Measurements from ENCODE around the gene TMEM169.
A peak's percentile ranks its signal among the peaks of the same experiment; 100 is the strongest.

TMEM169 gene
- total RNA-seq, result 0.04 to 1.0 (median 0.41) reads per million in 17 experiments

DNA sequence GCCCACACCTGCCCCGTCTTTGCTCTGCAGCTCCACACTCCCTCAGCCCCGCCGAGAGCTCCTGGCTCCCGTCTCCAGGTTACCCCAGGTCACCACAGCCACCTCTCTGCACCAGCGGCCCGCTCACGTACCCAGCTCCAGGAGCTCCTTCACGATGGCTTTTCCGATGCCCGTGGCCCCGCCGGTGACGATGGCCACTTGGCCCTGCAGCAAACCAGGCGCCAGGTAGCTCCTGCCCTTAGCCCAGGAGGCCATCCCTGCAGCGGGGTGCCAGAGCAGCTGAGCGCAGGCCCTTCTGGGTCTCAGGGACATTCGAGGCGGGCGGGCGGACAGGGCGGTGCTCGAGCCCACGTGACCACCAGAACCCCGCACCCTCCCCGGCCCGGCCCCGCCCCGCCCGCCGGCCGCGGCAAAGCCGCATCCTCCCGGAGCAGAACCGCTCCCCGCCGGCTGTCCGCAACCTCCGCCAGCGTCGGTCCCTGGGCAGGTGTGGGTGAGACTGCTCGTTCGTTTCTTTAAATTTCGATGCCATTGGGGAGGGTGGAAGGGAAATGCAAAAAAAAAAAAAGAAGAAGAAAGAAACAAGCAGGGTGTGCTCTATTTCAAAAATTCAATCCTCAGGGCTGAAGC lies at the start of gene TMEM169, which contains the start of gene PECR:
TMEM169 (plus strand) TSS at position 433 of the 630 bp plus-strand sequence. CDS start 14,045 bp downstream, outside the sequence.
PECR (minus strand) TSS at position 323 of the 630 bp plus-strand sequence; CDS start at position 255, 68 bp downstream.
- DNase-seq, result peak; percentile 67 to 88 (median 78)

GRCh38 chr2:216031960-216032689 lies 49.6 kb upstream of the TMEM169 start:
- no peak for DNase-seq

DNA sequence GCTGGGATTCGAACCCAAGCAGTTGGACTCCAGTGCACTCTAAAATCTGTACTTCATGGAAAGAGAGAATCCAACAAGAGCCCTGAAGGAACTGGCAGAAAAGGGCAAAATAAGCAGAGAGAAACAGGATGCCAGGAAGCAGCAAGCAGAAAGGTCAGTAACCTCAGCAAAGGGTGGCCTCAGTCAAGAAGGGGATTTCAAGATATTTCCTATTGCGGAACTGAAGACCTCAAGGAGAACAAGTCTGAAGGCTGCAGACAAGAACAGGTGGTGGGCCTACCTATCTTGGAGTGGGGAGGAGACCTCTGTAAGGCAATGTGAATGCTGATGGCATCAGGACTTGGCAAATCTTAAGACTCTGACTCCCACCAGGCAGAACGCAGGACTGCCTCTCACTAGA lies 48.3 kb upstream of the TMEM169 start:
- DNase-seq, result no peak

DNA sequence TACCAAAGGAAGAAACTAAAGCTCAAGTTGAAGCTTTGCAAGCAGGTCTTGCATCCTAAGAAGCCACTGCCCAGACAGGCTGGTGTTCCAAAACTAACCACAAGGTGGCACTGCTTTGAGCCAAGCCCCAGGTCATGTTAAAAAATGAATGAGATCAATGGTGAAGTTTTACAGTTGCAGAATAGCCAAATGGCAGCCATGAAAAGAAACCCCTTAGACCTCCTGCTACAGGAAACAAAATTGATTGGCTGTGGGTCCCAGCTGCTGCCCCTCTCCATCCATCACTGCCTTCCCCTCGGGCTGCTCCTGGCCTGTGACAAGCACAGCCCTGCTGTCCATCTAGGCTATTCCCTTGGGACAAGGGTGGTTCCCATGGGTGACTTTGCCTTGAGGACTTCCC lies 47.7 kb upstream of the TMEM169 start:
- DNase-seq, result peak; percentile 70 to 87 (median 80)

DNA sequence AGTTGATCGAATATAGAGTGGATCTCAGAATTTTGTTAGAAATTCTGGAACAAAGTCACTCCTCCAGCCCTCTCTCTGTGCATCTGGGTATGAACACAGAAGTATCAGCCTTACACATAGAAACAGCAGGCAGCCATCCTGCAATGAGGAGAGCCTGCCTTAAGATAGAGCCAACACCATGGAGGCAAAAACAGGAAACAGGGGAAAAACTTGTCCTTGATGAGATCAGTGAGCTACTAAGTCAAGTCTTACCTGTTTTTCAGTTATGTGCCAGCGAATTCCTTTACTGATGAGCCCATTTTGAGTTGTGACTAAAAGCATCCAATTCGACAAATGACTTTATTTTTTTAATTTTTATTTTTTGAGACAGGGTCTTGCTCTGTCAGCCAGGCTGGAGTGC lies 41.8 kb upstream of the TMEM169 start:
- DNase-seq, result no peak

- DNase-seq, result no peak
Measured at GRCh38 chr2:216041438-216041837, 40.3 kb upstream of the TMEM169 start.

DNA sequence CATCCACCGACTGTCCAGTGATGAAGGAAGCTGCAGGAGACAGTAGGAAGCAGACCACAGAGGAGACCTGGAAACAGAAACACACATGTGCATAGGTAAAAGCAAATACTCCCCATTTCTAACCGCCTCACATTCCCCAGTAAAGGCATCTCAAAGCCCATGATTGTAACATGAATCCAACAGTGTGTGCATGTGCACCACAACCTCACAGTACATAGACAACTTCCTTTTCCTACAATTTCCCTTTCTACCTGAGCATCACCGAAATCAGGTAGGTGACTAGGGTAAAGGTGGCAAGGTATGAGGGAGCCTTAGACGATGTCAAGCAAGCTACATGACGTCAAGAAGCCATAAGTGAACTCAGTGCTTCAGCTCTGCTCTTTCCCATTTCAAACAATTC lies 37.8 kb upstream of the TMEM169 start:
- no peak for DNase-seq

GRCh38 chr2:216044883-216045486 lies 36.7 kb upstream of the TMEM169 start:
- DNase-seq, result no peak

DNA sequence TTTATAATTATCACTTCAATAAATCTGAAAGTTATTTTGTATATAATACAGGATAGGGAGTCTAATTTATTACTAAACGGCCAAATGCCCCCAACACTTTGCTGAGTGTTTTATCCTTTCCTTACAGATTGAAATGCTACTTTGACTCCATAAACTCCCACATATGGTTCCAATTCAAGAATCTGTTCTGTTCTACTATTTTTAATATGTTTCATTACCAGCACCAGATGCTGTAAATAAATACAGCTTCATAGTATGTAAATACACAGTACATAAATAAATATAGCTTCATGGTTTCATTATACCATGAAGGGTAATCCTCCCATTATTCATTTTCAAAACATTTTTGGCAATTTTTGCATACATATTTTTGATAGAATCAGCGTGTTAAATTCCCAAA lies 34.3 kb upstream of the TMEM169 start:
- no peak for DNase-seq

DNA sequence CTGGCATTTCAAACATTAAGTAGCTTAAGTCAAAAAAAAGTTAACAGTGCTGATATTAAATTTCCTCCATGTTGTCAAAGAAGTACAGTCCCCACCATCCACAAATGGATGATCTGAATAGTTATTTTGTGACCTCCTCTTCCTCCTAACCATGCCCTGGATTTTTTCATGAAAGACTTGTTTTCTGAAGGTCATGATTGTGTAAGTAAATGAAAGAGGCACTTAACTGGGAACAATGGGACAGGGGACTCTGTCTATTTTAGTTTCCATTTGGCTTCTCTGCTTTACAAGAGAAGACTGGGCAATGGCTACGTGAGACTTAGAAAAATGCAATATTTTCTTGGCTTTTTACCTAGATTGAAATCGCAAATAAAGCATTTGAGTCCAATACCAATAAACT lies 32.3 kb upstream of the TMEM169 start:
- no peak for DNase-seq

DNA sequence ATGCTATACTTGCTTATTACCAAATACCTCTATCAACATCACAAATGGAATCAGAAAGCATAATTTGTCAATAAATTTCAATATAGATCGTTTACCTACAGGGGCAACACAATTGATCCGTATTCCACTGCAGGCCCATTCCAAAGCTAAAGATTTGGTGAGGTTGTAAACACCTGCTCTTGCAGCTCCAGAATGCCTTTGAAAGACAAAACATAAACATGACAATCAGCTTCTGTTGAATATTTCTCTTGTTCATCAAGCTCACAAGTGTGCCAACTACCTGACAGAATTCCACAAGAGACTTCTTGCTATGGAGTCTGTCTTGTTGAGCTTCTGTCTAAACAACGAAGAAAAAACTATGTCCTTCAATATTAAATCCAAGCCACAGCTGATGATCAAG lies 30.4 kb upstream of the TMEM169 start:
- DNase-seq, result no peak

- DNase-seq, result no peak
Measured at GRCh38 chr2:216052420-216052819, 29.3 kb upstream of the TMEM169 start.

GRCh38 chr2:216055680-216056079 lies 26.0 kb upstream of the TMEM169 start:
- DNase-seq, result no peak

DNA sequence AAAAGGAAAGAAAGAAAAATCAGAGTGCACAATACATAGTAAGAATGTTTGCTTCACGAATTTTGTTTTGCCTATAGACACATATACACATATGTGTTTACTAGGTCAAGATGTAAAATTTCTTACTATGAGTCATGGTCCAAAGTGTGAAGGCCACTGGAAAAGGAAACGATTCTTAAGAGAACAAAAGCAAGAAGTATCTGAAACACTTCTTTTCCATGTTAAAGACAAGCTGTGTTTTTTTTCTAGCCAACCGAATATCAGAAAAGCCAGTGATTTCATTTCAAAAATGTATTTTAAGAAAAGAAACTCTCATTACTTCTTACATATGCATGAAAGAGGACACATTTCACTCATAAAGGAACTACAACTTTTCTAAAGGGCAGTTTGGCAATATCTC lies 25.0 kb upstream of the TMEM169 start:
- DNase-seq, result no peak

DNA sequence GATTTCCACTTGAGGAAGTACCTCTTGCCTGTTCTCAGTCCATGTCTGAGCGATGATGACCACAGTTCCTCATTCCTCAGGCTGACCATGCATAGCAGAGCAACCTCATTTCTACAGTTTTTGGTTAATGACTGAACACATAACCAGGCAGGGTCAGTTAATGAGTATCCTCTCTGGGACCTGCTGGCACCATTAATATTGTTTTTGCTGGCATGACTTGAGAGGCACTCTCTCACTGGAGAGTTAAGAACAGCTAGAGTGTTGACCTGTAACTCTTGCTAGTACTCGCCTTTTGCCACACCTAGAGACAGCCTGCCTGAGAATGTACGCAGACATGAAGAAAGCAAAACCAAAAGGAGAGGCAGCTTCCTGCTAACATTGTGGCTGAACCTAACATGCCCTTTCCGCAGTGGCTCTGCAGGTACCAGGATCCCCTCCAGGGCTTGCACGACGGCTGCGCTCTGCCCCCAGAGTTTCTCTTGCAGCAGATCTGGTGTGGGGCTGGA lies 24.0 kb upstream of the TMEM169 start:
- DNase-seq, result peak; percentile 60 to 83 (median 73)

- DNase-seq, result no peak
Measured at GRCh38 chr2:216059233-216059834, 22.4 kb upstream of the TMEM169 start.

DNA sequence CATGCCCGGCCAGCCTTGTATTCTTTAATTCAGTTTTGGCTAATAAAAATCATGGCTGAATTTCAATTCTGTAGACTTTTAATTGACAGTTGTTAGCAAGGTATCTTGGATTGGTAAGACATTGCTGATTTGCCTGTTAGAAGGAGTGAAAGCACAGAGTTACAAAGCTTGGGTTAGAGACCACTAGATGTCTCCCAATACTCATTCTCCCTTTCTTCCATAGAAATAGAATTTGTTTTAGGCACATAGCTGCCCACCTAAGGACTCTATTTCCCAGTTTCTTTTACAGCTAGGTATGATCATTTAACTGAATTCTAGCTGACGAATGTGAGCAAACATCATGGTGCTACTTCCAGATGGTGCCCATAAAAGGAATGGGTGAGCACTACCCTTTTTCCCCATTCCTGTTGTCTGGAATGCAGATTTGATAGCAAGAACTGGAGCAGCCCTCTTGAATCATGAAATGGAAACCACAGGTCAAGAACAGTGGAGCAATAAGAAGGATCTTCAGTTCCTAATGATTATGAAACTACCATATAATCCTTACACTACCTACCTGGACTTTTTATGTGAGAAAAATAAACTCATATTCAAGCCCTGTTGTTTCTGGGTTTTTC lies 17.6 kb upstream of the TMEM169 start:
- DNase-seq, result no peak

DNA sequence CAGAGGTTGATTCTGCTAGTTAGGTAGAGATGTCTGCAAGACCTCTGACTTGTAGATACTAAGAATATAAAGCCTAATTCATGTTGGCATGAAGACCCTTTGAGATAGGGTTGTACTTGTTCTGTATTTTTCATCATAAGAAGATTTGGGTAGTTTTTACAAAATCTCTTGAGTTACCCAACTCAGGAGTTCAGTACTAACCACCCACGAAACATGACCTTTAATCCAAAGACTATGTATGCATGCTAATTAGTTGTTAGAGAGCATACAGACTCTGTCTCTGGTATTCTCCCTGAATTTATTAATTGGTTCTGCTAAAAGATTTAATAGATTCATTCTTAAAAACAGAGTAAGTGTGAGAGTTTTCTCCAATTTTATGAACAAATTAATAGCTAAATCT lies 17.1 kb upstream of the TMEM169 start:
- DNase-seq, result no peak

- DNase-seq, result no peak
Measured at GRCh38 chr2:216066230-216066629, 15.5 kb upstream of the TMEM169 start.

DNA sequence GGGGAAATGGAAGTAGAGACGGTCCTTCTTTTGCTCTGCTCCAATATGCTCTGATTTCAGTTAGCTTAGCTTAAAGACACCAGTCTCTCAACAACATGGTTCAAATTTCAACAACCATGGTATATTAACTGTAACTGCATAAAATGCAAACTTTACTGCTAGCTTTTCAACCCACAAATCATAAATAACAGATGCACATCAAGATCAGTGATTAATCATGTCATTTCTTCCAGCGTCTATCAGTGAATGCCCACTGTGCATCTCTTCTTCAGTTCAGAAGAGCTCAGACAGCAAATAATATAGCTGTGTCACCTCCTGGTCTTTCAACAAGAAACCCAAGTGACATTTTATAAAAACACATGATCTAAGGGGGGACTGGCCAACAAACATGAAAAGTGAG lies 12.7 kb upstream of the TMEM169 start:
- DNase-seq, result no peak

DNA sequence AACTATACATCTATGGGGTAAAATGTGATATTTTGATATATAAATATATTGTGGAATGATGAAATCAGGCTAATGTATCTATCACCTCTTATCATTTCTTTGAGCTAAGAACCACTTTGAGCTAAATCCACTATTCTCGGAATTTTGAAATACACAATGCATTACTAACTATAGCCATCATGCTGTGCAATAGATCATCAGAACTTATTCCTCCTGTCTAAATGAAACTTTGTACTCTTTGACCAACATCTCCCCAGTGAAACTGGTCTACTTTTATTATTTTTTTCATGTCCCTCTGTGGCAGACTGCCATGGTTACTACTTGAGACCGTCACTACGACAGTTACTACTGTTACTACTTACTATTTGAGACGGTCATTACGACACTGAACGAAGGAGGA lies 11.5 kb upstream of the TMEM169 start:
- DNase-seq, result no peak

- DNase-seq, result no peak
Measured at GRCh38 chr2:216071111-216071851, 10.4 kb upstream of the TMEM169 start.
